Heart right ventricle (tissue), 16 donors: ENCODE measurements around the gene TPO. TPM values are rescaled to one million over a fixed set of nuclear protein-coding genes. Genes with fewer than 3 reads are reported as not detected.

Experiments used
- ATAC-seq, 8 donors: fragments of 200-7000 bp; cut with Tn5 transposase; one replicate each; pipeline ENCODE4 v1.9.1; 2020; ENCODE audit warnings: mild to moderate bottlenecking in 8 of 8, moderate library complexity in 8 of 8, moderate number of reproducible peaks in 1 of 8
- DNase-seq, 2 donors: peaks; one replicate each; pipeline ENCODE4 v3.0.0-alpha.2; 2020
- H3K27ac ChIP-seq, 10 donors: fragments of 200-600 bp; sonication (generic) in 2 of 10; one replicate each; pipeline versions ENCODE4 v1.5.0 to v1.8.0; 2020 to 2022; ENCODE audit warnings: mild to moderate bottlenecking in 3 of 10
- H3K27me3 ChIP-seq, 7 donors: fragments of 200-600 bp; one replicate each; pipeline ENCODE4 v1.8.0; 2021 to 2022; ENCODE audit warnings: mild to moderate bottlenecking in 2 of 7
- H3K36me3 ChIP-seq, 9 donors: fragments of 200-600 bp; sonication (generic) in 1 of 9; one replicate each; pipeline versions ENCODE4 v1.5.0 to v1.8.0; 2020 to 2022; ENCODE audit warnings: mild to moderate bottlenecking in 2 of 9
- H3K4me1 ChIP-seq, 9 donors: fragments of 200-600 bp; sonication (generic) in 1 of 9; one replicate each; pipeline versions ENCODE4 v1.5.0 to v1.8.0; 2020 to 2022; ENCODE audit warnings: mild to moderate bottlenecking in 4 of 9
- H3K4me3 ChIP-seq, 10 donors: fragments of 200-600 bp; sonication (generic) in 2 of 10; one replicate each; pipeline versions ENCODE4 v1.5.0 to v1.8.0; 2020 to 2022; ENCODE audit warnings: mild to moderate bottlenecking in 7 of 10, moderate library complexity in 2 of 10
- H3K9me3 ChIP-seq, 11 donors: fragments of 200-600 bp in 10 of 11; sonication (generic) in 2 of 11; one replicate each; pipeline versions ENCODE4 v1.5.0 to v1.8.0; 2013 to 2022; ENCODE audit warnings: mild to moderate bottlenecking in 2 of 11, control low read depth in 1 of 11, moderate library complexity in 1 of 11
- CTCF ChIP-seq, 9 donors: fragments of 200-600 bp; sonication (generic) in 2 of 9; IDR thresholded peaks; one replicate each; pipeline versions ENCODE4 v1.5.0 to v1.8.0; 2021 to 2022; ENCODE audit warnings: antibody characterized with exemption in 9 of 9, mild to moderate bottlenecking in 5 of 9, moderate library complexity in 1 of 9
- WGBS, 2 donors: extraction: QIAGEN DNeasy Blood & Tissue Kit; methylation state at CpG; one replicate each; pipeline ENCODE4 v1.1.7; 2013; ENCODE audit warnings: inconsistent platforms in 1 of 2; 5-methylcytosine and 5-hydroxymethylcytosine counted together
- intact Hi-C, 10 donors: fragments of 100-400 bp; cut with DNase I; formaldehyde crosslinking; loops; one replicate each; pipeline versions ENCODE4 v1.11.1 to v1.14.2; 2022
- polyA plus RNA-seq, 2 donors: library from polyadenylated mRNA; stranded (reverse); fragments of 200-250 nt; gene quantifications; one replicate each; pipeline ENCODE4 v1.2.3, GENCODE V29; 2013
- total RNA-seq, 10 donors: library from RNA; stranded (reverse); fragmentation: NEBNext Ultra II Directional in 3 of 10; extraction: Animal tissue kit (Norgen Biotek cat#: 25700) in 3 of 10; gene quantifications; one replicate each; pipeline versions ENCODE4 v1.2.1 to v1.2.4, GENCODE V29; 2021 to 2023
- donor health status: Arrhythmogenic right ventricular cardiomyopathy.
- donor health status: ischemic (EF 13 %, LVEDD 7.1; RV severe dilation, severe dysfunction).
- donor health status: healthy with polysubstance abuse.
- donor health status: DM: no; HTN: yes; CAD: no.
- donor health status: DM: no; HTN: no; CAD: no.
- donor health status: ischemic (EF 25% LVEDD 6.9; RV normal size, moderate dysfunction).
- donor health status: ischemic (EF 25% LVEDD 5.7; RV mildly dilated, moderate dysfunction).
- donor health status: healthy.
- donor health status: DM: yes; HTN: yes; CAD: no.
- donor health status: Ischemic cardiomyopathy.
- donor health status: ischemic (EF 35%, LVEDD 5.7; RV mildly dilated, moderate dysfunction).
- donor health status: nonischemic (EF 11% LVEDD 7.7; RV severe dilation, severe dysfunction).
- donor health status: DM: yes; HTN: yes; CAD: no.
- donor health status: PGD.
- donor health status: ischemic (EF 29% LVEDD 5.4; RV normal size, mild dysfunction).
- donor health status: nonischemic (EF 23%, LVEDD 6.1; RV moderate dilation, normal function).

Gene TPO
- total and polyA plus RNA-seq, 12 donors: 0.85 to 22.1 (median 6.4) TPM

- no peak for TF ChIP-seq CTCF (IDR thresholded peaks at IDR 0.05)
- no peaks in the 10 kb centered on the region for H3K9me3 ChIP-seq
- intact Hi-C loops: no loop called here
- ATAC-seq (no peak), DNase-seq (no peak)
- 80 to 81% methylated on average over 13 of the region's 13 CpGs for WGBS, 2 donors
- H3K4me3 ChIP-seq: no peak overlapping the region
- no peak overlapping the region for H3K27ac ChIP-seq
- peaks cover 0 to 3% (median 0%) of the 10 kb centered on the region in 9 donors for H3K36me3 ChIP-seq
- peaks cover 0 to 13% (median 0%) of the 10 kb centered on the region in 7 donors for H3K27me3 ChIP-seq
- H3K4me1 ChIP-seq: peaks cover 0 to 7% (median 0%) of the 10 kb centered on the region in 9 donors
Observed at GRCh38 chr2:1497122-1497611, 83.9 kb downstream of the TPO start.

- ATAC-seq: no peak
- H3K4me1 ChIP-seq: peaks cover 0 to 8% (median 0%) of the 10 kb centered on the region in 9 donors
- TF ChIP-seq CTCF (IDR thresholded peaks at IDR 0.05): no peak
- intact Hi-C loops: no loop called here
- peaks cover 0 to 3% (median 0%) of the 10 kb centered on the region in 9 donors for H3K36me3 ChIP-seq
- no peaks in the 10 kb centered on the region for H3K9me3 ChIP-seq
- no peak for DNase-seq
- WGBS, 2 donors: 83 to 86% methylated on average over 7 of the region's 7 CpGs
- no peak overlapping the region for H3K27ac ChIP-seq
- peaks cover 0 to 13% (median 0%) of the 10 kb centered on the region in 7 donors for H3K27me3 ChIP-seq
- no peak overlapping the region for H3K4me3 ChIP-seq
Observed at GRCh38 chr2:1498176-1498575, 84.9 kb downstream of the TPO start.

GRCh38 chr2:1499033-1499795 lies 86.0 kb downstream of the TPO start:
- H3K4me1 ChIP-seq: peaks cover 0 to 9% (median 0%) of the 10 kb centered on the region in 9 donors
- ATAC-seq: no peak
- no peak overlapping the region for H3K4me3 ChIP-seq
- no peaks in the 10 kb centered on the region for H3K9me3 ChIP-seq
- no peak for DNase-seq
- intact Hi-C loops: no loop called here
- H3K27me3 ChIP-seq: peaks cover 0 to 16% (median 0%) of the 10 kb centered on the region in 7 donors
- TF ChIP-seq CTCF (IDR thresholded peaks at IDR 0.05): no peak
- no peak overlapping the region for H3K27ac ChIP-seq
- no peaks in the 10 kb centered on the region for H3K36me3 ChIP-seq
- 85 to 88% methylated on average over 13 of the region's 13 CpGs for WGBS, 2 donors

GRCh38 chr2:1501038-1501851 lies 88.0 kb downstream of the TPO start:
- intact Hi-C loops: no loop called here
- ATAC-seq: no peak
- Histone ChIP-seq H3K27me3 (peaks cover 0 to 8% (median 0%) of the 10 kb centered on the region in 7 donors), H3K9me3 (no peaks in the 10 kb centered on the region), H3K4me3 (no peak overlapping the region), H3K27ac (no peak overlapping the region), H3K36me3 (no peaks in the 10 kb centered on the region), H3K4me1 (peaks cover 0 to 9% (median 0%) of the 10 kb centered on the region in 9 donors)
- no peak for TF ChIP-seq CTCF (IDR thresholded peaks at IDR 0.05)
- 86 to 87% methylated on average over 27 of the region's 27 CpGs for WGBS, 2 donors
- no peak for DNase-seq
